NCI-H524 (cell line): ENCODE data around the gene GALK1.

Experiments
- DNase-seq, 2 experiments: peaks; one replicate each; lab custom pipeline; 2025; lab: John Stamatoyannopoulos, UW

The GALK1 gene

GRCh38 chr17:75749545-75750389 is 15.2 kb downstream of the GALK1 start:
- peak; percentile 71 to 91 for DNase-seq

- DNase-seq, result no peak
Measured at GRCh38 chr17:75748706-75749105, 16.3 kb downstream of the GALK1 start.

- DNase-seq, result no peak
Measured at GRCh38 chr17:75743625-75744206, 21.3 kb downstream of the GALK1 start.

DNA sequence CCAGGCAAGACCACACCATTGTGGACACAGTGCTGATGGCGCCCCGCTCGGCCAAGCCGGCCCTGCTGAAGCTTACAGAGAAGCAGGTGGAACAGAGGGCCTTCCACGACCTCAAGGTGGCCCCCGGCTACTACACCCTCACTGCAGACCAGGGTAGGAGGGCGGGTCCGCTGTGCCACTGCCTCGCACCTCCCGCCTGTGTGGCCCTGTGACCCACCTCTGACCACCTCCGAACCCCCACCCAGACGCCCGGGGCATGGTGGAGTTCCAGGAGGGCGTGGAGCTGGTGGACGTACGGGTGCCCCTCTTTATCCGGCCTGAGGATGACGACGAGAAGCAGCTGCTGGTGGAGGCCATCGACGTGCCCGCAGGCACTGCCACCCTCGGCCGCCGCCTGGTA is 22.7 kb downstream of the GALK1 start:
- no peak for DNase-seq

- DNase-seq, result no peak
Measured at GRCh38 chr17:75740631-75741077, 24.3 kb downstream of the GALK1 start.

- DNase-seq, result no peak
Measured at GRCh38 chr17:75740215-75740614, 24.8 kb downstream of the GALK1 start.

GRCh38 chr17:75739801-75740200 is 25.2 kb downstream of the GALK1 start:
- no peak for DNase-seq

DNA sequence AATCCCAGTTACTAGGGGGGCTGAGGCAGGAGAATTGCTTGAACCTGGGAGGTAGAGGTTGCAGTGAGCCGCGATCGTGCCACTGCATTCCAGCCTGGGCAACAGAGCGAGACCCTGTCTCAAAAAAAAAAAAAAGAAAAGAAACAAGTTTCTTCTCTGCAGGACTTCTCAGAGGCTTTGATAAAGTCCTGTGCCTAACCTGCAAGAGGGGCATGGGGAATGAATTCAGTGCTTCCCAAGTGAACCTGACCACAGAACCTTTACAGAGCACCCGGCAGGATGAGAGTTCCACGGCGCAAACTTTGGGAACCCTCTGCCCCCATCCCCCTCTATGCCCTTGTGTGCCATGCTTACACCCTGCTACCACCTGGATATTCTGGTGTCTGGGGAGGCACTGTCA is 25.8 kb downstream of the GALK1 start:
- DNase-seq, result no peak

DNA sequence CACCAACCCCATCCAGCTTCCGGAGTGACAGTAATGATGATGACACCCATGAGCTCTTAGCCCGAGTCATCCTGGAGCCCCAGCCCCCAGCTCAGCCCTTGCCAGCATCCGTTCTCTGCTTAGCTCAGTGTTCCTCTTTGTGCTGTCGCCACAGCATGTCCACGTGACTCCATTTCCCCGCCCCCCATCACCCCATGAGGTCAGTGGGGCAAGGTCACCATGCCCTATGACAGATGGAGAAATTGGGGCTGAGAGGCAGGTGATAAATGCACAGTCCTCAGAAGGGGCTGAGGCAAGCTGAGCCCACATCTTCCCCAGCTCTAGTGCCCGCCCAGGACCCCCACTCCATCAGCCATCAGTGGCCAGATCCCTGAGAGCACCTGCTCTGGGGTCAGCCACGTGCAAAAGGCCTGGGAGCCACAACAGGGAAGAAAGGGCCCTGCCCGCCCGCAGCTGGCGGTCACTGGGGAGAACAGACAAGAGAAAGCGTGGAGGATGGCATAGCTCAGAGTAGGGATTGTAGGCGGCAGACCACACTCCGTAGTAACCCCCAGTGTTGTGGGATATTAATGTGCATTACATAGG is 26.7 kb downstream of the GALK1 start:
- no peak for DNase-seq

DNA sequence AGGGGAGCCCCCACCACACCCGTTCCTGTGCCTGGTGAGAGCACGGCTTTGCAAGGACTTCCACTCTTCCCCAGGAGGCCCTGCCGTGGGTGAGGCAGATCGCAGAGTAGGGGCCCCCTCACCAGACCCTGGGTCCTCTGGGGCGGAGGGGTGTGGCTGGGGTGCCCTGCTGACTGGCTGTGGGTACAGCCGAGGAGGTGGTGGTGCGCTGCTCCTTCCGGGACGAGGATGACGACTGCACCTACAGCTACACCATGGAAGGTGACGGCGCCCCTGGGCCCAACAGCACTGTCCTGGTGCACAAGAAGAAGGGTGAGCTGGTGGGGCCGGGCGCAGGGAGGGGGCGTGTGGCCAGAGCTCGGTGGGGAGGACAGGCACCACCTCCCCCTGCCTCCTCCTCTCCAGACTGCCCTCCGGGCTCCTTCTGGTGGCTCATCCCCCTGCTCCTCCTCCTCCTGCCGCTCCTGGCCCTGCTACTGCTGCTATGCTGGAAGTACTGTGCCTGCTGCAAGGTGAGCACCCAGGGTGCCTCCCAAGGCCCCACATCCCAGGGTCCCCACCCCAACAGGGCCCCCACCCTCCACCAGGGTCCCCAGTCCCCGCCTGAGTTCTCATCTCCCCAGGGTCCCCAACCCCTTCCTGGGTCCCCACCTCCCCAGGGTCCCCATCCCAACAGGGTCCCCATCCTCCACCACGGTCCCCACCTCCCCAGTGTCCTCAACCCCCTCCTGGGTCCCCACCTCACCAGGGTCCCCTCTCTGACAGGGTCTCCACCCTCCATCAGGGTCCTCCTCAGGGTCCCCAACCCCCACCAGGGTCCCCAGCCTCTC is 27.6 kb downstream of the GALK1 start:
- DNase-seq, result no peak

DNA sequence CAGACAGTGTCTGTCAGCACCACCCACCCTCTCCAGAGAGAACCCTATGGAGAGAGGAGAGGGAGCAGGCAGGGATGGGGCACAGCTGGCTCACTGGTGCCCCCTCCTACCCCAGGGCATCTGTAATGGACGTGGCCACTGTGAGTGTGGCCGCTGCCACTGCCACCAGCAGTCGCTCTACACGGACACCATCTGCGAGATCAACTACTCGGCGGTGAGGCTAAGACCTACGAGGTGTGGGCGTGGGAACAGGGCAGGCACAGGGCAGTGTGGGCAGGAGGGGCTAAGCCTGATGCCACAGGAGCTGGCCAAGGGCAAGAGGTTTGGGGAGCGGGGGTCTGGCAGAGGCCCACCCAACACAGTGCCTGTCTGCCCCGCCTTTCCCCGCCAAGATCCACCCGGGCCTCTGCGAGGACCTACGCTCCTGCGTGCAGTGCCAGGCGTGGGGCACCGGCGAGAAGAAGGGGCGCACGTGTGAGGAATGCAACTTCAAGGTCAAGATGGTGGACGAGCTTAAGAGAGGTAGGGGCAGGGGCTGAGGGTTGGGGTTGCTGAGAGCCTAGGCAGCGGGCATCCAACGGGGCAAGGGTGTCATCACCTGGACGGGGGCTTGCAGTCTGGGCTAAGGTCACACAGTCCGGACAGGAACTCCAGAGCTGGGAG is 28.7 kb downstream of the GALK1 start:
- DNase-seq, result no peak

GRCh38 chr17:75734674-75735294 is 30.2 kb downstream of the GALK1 start:
- DNase-seq, result no peak

DNA sequence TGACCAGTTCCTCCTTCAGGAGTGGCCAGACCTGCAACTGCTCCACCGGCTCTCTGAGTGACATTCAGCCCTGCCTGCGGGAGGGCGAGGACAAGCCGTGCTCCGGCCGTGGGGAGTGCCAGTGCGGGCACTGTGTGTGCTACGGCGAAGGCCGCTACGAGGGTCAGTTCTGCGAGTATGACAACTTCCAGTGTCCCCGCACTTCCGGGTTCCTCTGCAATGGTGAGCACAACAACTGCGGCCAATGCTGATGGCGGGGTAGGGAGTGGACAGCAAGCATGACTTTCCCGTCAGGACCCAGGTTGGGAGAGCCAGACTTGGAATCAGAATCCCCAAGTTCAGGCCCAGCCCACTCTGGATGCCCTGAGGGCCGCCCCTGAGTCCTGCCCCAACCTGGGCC is 31.5 kb downstream of the GALK1 start:
- no peak for DNase-seq

DNA sequence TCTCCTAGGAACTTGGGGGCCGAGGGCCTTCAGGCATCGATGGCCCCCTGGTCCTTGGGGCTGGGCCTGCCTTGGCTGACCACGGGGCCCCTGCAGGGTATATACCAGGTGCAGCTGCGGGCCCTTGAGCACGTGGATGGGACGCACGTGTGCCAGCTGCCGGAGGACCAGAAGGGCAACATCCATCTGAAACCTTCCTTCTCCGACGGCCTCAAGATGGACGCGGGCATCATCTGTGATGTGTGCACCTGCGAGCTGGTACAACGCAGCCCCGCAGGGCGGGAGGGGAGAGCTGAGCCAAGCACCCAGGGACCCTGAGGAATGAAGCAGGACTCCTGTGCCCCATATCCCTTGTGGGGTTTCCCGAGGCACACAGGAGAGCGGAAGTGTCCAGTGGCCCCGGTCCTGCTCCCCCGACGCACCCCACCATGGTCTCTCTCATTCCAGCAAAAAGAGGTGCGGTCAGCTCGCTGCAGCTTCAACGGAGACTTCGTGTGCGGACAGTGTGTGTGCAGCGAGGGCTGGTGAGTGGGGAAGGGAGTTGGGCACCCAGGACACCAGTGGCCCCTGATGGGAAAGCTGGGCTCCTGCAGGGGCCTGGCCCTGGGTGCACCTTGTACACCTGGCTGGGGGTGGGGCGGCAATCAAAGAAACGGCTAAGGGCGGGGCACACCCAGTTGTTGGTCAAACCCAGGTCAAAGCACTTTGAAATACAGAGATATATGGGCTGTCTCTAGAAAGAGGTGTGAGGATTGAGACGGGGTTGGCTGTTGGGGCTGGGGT is 33.1 kb downstream of the GALK1 start:
- no peak for DNase-seq

GRCh38 chr17:75731086-75731715 is 33.8 kb downstream of the GALK1 start:
- DNase-seq, result no peak

DNA sequence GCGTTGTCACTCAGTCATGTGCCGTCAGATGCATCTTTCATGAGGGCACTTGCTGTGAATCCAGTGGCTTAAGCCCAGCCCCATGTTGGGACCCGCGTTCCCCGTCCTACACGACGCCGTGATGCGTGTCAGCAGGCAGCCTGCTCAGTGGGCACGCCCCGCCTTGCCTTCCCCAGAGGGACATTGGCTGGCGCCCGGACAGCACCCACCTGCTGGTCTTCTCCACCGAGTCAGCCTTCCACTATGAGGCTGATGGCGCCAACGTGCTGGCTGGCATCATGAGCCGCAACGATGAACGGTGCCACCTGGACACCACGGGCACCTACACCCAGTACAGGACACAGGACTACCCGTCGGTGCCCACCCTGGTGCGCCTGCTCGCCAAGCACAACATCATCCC is 34.9 kb downstream of the GALK1 start:
- DNase-seq, result no peak

- no peak for DNase-seq
Measured at GRCh38 chr17:75729351-75729750, 35.6 kb downstream of the GALK1 start.

GRCh38 chr17:75727391-75727790 is 37.6 kb downstream of the GALK1 start:
- no peak for DNase-seq

DNA sequence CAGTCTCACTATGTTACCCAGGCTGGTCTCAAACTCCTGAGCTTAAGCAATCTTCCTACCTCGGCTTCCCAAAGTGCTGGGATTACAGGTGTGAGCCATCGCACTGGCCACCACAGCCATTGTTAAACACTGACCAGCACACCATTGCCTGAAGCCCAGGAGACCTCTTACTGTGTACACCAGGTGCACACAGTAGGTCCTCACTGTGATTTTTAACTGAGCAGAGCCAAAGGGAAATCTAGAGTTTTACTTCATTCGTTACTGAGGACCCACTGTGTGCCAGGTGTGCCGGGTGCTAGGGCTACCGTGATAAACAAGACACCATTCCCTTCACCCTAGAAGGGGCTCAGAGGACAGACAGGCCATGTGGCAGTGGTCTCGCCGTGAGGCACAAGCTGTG is 39.5 kb downstream of the GALK1 start:
- no peak for DNase-seq
